ENCODE measurements around the gene SELENOO.
"Not testable (repeated sequence)": the region's sequence is repeated elsewhere in the genome, so short reads cannot be mapped to it uniquely, and the experiment has no call there.

The SELENOO gene

DNA sequence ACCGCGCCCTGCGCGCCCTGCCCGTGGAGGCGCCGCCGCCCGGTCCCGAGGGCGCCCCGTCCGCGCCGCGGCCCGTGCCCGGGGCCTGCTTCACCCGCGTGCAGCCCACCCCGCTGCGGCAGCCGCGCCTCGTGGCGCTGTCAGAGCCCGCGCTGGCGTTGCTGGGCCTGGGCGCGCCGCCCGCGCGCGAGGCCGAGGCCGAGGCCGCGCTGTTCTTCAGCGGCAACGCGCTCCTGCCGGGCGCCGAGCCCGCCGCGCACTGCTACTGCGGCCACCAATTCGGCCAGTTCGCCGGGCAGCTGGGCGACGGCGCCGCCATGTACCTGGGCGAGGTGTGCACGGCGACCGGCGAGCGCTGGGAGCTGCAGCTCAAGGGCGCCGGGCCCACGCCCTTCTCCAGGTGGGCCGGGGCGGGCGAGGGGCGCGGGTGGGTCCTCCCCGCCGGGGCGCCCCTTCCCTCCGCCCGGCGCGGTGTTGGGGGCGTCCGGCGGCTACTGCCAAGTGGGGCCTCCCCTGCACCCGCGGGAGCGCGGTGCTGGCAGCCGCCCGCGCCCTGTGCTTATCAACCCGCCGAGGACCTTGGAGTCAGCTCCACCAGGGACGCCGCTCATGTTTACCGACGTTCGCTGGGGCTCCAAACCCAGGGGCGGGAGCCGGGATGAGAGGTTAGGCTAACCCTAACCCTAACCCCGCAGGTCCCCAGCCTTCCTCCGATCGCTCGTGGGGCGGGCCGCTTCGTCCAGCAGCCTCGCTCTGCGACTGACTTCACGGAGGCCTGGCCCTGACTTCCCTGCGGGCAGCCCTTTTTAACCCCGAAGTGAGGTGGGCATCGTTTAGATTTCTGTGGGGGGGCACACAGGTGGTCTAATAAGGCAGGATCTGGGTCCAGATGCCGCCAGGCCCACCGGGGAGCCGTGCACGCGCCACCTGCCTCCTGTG, 649 bp downstream of the SELENOO start:
- no peak for DNase-seq

DNA sequence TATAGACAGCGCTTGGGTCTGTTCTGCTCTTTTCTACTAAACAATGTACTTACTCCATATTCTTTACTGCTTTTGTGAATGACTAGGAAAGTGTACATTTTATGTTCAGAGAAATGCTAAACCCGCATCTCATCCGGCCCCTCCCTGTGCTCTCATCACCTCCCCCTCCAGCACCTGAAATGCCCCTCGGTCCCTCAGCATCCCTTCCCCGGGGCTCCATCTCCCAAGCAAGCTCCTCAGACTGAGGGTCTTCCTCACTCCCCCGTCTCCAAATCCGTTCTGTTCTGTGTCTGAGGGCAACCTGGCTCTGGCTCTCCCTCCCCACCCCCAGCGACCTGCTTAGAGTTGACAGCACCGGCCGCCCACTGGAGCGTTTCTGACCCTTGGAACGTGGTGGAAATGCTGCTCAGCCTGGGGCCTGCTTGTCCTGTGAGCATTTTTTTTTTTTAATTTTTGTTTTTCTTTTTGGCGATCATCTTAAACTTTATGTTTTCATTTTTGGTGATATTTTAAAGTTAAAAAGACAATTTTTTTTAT, 1.4 kb downstream of the SELENOO start:
- no peak for DNase-seq

DNA sequence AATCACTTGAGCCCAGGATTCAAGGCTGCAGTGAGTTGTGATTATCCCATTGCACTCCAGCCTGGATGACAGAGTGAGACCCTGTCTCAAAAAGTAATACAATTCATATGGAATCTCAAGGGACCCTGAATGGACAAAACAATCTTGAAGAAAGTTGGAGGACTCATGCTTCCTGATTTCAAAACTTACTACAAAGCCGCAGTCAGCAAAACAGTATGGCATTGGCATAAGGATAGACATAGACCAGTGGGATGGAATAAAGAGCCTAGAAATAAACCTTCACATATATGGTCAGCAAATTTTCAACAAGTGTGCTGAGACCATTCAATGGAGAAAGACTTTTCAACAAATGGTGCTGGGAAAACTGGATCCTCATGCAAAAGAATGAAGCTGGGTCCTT, 2.5 kb downstream of the SELENOO start:
- DNase-seq, result no peak

DNA sequence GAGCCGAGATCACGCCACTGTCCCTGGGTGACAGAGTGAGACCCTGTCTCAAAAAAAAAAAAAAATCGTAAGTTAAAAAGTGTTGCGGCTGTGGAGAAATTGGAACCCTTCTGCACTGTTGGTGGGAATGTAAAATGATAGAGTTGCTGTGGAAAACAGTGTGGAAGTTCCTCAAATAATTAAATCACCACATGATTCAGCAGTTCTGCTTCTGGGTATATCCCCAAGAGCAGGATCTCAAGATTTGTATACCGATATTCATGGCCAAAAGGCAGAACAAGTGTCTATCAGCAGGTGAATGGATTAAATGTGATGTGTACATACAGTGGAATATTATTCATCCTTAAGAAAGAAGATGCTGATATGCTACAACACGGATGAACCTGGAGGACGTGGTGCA, 3.8 kb downstream of the SELENOO start:
- no peak for DNase-seq

DNA sequence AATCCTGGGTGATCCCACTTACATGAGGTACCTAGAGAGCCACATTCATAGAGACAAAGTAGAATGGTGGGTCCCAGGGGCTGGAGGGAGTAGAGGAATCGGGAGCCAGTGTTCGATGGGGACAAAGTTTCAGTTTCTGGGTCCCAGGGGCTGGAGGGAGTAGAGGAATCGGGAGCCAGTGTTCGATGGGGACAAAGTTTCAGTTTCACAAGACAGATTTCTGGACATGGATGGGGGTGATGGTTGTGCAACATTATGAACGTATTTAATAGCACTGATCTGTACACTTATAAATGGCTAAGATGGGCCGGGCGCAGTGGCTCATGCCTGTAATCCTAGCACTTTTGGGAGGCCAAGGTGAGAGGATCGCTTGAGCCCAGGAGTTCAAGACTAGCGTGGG, 4.2 kb downstream of the SELENOO start:
- not testable (repeated sequence) for DNase-seq

DNA sequence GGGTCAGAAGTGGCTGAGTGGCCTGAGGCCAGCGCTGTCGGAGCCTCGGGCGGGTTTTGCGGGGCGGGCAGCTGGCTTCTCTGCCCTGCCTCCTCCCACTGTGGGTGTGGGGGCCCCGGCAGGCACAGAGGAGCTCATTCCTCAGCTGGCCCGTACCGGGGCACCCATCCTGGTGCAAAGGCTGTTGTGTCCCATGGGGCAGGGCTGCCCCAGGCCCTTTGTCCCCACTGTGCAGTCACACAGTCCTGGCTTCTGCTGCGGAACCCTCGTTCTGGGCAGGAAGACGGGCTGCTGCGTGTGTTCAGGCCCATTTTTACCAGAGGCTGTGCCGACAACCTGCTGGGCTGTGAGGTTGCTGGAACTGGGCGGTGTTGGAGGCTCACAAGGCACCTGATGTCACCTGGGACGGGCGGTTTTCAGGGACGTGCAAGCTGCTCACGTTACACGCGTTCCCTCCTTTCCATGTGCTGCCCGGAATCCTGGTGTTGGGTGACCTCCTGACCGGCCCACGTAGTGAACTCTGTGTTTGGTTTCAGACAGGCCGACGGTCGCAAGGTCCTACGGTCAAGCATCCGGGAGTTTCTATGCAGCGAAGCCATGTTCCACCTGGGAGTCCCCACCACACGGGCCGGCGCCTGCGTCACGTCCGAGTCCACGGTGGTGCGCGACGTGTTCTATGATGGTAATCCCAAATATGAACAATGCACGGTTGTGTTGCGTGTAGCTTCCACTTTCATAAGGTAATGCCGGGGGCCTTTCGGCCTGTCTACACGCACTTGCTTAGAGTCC, 5.2 kb downstream of the SELENOO start:
- DNase-seq, result no peak

DNA sequence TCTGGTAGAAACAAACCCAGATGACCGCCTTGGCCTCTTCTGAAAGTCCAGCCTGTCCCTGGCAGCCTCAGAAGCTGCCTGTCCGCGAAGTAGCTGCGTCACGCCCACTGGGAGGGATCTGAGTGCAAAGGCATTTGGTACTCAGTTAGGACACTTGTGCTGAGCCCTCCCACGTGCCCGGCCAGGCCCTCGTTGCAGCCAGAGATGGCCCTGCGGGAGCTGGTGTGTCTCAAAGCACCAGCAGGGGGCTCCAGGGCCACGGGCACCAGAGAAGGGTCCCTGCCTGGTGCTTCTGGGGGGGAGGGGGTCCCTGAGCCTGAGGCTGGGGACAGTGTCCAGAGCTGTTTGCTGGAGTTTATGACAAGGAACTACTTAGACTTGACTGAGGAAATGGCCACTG, 5.8 kb downstream of the SELENOO start:
- DNase-seq, result no peak

DNA sequence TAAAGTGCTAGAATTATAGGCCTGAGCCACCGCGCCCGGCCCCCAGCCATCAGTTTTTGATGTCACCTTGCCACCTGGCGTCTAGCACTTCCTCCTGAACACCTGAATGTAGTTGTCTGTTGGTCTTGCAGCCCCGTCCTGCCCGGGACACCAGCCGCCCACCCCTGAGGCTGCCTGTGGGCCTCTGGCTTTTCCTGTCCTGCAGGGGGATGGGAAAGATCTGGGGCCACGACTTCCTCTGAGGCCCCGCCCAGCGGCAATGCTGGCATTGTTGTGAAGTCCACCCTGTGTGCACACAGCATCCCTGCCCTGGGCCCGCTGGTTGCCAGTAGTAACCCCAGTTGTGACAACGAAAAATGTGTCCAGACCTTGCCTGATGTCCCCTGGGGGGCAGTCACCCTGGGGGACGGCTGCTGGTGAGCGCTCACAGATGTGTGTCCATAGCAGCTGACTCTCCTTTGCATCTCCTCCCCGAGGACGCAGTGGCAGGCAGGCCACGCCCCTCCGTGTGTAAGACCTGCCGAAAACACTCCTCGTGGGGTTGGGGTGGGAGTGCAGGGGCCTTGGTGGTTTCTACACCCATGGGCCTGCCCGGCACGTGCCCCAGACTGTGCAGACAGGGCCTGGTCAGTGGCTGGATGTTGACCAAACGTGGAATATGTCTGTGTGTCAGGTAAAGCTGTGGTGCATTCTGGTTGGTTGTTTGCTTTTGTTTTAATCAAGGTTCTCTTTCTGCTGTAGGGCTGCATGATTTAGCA, 6.8 kb downstream of the SELENOO start:
- DNase-seq, result no peak

DNA sequence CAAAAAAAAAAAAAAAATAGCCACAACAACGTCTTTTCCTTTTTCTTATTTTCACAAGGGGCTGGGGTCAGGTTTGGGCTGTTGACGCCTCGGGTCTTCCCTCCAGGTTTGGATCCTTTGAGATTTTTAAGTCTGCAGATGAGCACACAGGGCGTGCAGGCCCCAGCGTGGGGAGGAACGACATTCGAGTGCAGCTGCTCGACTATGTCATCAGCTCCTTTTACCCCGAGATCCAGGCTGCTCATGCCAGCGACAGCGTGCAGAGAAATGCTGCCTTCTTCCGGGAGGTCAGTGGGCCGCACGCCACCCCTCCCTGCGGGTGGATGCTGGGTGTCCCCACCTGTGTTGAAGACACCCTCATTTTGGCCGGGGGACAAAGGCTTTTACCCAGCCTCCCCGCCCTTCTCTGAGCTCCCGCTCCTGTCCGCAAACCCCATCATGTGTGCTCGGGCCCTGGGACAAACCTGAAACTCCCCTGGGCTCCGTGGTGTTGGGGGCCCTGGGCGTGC, 7.7 kb downstream of the SELENOO start:
- DNase-seq, result no peak

DNA sequence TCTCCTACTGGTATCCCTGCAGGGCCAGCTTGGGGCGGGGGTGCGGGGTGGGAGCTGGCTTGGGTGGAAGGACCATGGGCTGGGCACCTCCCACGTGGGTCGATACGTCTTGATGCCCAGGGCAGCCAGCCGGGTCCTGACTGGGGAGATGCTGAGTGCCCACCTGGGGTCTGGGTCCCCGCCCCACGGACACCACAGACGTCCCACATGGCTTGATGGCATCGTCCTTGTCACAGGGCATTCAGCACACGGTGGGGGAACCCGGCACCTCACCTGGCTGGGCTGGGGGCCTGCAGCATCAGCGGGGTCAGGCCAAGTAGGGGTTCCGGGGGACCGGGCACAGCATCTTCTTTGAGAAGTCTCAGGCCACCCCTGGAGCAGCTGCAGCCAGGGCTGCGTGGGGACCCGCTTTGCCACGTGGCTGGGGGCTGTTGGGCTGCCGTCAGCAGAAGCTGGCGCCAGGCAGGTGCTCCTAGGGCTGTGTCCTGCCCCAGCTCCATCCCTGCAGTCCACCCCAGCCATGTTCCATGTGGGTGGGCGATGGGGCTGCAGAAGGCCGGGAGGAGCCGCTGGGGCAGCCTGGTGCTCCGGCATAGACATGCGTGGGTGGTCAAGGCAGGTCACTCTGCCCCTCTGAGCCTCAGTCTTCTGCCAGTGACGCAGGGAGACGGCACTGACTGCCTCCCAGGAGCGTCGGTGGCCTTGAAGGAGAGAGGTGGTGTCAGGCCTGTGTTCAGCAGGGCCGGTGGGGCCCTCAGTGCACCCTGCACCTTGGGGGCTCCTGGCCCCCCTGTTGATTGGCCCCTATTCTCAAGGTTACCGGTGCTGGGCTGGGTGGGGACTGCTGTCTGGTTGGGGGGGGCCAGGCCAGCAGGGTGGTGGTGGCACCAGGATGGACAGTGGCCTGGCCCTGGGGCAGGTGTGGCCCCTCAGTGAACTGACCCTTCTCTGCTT, 8.4 kb downstream of the SELENOO start:
- DNase-seq, result no peak

DNA sequence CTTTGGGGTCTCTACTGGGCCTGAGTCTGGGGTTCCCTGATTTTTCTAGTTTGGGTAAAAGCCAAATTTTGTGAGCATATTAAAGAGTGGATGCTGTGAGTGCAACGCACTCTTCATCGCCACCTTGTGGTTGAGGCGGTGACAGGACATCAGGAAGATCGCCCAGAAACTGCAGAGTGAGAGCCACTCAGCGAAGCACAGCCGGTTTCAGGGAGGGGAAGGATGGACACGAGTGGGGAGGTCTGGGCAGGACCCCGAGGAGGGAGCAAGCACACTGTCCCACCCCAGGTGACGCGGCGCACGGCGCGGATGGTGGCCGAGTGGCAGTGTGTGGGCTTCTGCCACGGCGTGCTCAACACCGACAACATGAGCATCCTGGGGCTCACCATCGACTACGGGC, 9.1 kb downstream of the SELENOO start:
- DNase-seq, result peak; percentile 75 to 76

DNA sequence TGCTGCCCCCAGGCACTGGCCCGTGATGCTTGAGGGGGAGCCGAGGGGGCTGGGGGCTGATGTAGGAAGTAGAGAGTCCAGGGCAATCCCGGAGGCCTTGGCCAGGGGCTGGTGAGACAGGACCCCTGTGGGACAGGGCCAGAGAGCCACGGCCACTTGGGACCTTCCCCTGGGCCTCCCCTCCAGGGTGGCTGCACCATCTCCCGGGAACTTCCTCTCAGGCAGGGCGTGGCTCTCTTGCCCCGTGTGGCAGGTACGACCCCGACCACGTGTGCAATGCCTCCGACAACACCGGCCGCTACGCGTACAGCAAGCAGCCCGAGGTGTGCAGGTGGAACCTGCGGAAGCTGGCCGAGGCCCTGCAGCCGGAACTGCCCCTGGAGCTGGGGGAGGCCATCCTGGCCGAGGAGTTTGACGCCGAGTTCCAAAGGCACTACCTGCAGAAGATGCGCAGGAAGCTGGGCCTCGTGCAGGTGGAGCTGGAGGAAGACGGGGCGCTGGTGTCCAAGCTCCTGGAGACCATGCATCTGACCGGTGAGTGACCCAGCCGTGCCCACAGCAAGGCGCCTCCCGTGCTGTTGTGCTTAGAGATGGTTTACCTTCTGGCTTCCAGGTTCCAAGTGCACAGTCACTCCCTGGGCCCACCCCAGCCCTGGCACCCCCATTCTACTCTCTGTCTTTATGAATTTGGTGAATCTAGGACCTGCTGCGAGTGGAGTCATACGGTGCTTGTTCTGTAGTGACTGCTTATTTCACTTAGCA, 9.7 kb downstream of the SELENOO start:
- no peak for DNase-seq

DNA sequence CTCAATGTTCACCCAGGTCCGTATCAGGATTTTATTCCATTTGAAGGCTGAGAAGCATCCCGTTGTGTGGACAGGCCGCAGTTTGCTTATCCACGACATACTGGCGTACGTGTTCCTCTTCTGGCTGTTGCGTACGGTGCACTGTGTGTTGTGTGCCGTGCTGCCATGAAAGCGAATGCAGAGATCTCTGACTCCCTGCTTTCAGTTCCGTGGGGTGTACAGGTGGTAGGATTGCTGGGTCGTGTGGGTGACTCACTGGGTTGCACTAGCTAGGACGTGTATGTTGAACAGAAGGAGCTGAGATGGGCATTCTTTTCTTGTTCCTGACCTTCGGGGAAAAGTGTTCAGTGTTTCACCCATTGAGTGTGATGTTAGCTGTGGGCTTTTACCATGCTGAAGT, 10.3 kb downstream of the SELENOO start:
- no peak for DNase-seq

DNA sequence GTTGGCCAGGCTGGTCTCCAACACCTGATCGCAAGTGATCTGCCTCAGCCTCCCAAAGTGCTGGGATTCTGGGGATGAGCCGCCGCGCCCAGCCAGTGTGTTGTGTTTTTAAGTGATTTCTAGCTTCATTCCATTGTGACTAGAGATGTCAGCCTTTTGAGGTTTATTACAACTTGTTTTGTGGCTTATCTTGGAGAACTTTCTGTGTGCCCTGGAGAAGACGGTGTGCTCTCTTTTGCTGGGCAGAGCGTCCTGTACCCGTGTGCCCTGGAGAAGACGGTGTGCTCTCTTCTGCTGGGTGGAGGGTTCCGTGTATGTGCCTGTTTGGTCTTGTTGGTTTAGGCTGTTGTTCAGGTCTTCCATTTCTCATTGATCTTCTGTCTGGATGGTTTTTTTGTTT, 12.5 kb downstream of the SELENOO start:
- no peak for DNase-seq

DNA sequence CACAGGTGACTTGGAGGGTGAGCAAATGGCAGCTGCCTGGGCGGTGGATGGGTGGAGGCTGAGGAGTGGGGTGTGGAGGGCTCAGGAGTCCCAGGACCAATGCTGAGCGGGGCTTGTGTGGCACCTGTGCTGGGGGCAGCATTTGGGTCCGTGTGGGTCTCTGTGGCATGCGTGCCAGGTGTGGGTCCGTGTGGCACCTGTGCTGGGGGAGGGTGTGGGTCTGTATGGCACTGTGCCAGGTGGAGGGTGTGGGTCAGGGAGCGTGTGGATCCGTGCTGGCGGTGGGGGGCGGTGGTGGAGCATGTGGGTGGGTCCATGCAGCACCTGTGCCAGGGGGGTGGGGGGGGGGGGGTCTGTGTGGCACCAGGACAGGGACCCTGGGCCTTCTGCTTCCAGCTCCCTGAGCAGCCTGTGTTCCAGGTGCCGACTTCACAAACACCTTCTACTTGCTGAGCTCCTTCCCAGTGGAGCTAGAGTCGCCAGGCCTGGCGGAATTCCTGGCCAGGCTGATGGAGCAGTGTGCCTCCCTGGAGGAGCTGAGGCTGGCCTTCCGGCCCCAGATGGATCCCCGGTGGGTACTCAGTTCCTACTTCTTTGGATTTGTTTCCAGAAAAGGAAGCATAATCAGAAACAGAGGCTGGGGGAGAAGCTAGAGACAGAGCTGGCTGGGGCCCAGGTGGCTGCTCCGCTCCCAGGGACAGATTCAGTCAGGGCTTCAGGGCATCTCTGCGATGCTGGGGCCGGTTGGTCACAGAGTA, 14.7 kb downstream of the SELENOO start:
- DNase-seq, result no peak

DNA sequence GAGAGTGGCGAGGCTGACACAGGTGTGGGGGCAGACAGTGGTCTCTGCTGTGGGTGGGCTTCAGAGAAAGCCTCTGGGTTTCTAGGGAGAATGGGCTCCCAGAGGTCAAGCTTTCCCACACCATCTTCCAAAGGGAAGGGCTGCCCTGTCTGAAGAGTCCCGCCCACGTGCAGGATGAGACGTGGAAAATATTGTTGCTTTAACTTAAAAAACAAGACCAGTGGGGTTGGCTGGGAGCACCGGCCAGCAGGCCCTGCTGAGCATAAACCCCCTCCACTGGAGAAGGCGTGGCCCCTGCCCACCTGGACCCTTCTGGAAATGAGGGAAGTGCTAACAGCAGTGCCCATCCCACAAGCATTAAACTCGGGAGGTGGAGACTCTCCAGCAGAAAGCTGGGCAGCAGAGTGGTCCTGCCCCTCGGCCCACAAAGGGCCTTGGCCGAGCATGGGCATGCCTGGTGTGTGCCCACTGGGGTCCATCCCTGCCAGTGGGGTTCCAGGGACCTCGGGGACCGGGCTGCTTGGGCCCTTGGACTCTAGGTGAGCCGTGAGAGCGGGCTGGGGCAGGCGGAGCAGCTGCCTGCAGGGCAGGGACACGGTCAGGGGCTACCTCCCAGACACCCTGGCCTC, 15.4 kb downstream of the SELENOO start:
- no peak for DNase-seq

DNA sequence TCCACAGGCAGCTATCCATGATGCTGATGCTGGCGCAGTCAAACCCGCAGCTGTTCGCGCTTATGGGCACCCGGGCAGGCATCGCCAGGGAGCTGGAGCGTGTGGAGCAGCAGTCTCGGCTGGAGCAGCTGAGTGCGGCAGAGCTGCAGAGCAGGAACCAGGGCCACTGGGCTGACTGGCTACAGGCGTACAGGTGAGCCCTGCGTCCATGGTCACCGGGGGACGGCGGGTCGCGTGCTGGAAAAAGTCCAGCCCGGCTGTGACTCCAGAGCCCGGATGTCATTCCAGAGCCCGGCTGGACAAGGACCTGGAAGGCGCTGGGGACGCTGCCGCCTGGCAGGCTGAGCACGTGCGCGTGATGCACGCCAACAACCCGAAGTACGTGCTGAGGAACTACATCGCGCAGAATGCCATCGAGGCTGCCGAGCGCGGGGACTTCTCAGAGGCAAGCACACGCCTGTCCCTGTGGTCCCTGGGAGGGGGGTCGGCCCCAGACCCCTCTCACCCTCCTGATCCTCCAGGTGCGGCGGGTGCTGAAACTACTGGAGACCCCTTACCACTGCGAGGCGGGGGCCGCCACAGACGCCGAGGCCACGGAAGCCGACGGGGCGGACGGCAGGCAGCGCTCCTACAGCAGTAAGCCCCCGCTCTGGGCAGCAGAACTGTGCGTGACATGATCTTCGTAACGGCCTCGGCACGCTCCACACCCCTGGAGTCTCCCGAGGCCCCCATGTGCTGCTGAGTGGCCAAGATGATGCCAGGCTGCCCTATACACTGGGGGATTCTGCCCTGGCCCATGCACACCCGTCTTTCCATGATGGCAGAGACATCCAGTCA, 16.1 kb downstream of the SELENOO start:
- no peak for DNase-seq

DNA sequence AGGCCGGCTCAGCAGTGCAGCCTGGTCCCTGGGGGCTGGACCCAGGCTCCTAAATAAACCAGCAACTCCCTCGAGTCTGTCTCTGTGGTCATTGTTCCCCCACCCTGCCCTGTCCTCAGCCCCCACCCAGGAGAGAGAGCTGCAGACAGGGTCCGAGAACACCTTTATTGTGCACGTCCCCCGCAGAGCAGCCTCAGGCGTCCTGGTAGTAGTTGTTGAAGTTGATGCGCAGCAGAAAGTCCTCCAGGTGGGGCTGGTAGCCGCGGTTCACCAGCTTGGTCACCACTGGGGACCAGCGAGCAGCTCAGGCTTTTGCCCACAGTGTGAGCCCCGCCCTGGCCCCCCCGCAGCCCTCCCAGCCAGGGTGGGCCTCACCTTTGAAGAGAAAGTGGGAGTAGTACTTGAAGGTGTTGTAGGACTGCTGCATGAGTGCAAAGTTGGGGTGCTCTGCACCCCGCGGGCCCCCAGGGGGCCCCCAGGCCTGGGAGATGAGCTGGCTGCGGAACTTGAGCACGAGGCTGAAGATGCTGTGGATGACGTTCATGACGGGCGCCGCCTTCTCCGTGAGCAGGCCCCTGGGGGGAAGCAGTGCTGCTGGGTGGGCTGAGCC, 16.8 kb downstream of the SELENOO start:
- no peak for DNase-seq

All from CD4-positive, alpha-beta T cell treated with Interleukin-4 for 1 hour (primary cell).